Activated CD4-positive, alpha-beta T cell treated with anti-CD3 and anti-CD28 coated beads for 4 hours (primary cell): ENCODE data around the gene HVCN1.

Experiments
- DNase-seq, 2 donors: peaks; one replicate each; pipeline ENCODE4 v3.0.0-alpha.2; 2020

The HVCN1 gene

GRCh38 chr12:110613071-110613770, 75.7 kb downstream of the HVCN1 start:
- DNase-seq = no peak

- no peak for DNase-seq
These were observed 82.7 kb downstream of the HVCN1 start for GRCh38 chr12:110606253-110606611.

GRCh38 chr12:110602085-110602814, 86.7 kb downstream of the HVCN1 start:
- DNase-seq = peak; percentile 42 to 55

- no peak for DNase-seq
These were observed 88.7 kb downstream of the HVCN1 start for GRCh38 chr12:110600254-110600653.

DNA sequence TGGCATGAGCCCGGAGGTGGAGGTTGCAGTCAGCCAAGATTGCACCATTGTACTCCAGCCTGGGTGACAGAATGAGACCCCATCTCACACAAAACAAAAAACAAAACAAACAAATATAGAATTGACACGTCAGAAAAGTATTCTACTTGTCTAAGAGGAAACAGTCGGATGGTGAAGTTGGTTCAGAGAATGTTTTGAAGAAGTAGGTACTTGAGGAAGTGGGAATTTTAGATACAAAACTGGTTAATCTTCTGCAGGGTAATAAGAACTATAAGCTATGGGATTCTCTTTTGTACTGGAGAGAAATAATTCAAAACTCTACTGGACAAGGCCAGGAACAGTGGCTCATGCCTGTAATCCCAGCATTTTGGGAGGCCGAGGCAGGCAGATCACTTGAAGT, 89.6 kb downstream of the HVCN1 start:
- no peak for DNase-seq
